HG03354 (cell line): ENCODE measurements around the gene NOP16.

ENCODE experiments used
- ATAC-seq: cut with Tn5 transposase; IDR thresholded peaks from one replicate; pipeline ENCODE4 v1.9.1; 2021; ENCODE audit warnings: mild to moderate bottlenecking; ENCODE audit not compliant: unreplicated experiment, poor library complexity, severe bottlenecking

Gene NOP16

DNA sequence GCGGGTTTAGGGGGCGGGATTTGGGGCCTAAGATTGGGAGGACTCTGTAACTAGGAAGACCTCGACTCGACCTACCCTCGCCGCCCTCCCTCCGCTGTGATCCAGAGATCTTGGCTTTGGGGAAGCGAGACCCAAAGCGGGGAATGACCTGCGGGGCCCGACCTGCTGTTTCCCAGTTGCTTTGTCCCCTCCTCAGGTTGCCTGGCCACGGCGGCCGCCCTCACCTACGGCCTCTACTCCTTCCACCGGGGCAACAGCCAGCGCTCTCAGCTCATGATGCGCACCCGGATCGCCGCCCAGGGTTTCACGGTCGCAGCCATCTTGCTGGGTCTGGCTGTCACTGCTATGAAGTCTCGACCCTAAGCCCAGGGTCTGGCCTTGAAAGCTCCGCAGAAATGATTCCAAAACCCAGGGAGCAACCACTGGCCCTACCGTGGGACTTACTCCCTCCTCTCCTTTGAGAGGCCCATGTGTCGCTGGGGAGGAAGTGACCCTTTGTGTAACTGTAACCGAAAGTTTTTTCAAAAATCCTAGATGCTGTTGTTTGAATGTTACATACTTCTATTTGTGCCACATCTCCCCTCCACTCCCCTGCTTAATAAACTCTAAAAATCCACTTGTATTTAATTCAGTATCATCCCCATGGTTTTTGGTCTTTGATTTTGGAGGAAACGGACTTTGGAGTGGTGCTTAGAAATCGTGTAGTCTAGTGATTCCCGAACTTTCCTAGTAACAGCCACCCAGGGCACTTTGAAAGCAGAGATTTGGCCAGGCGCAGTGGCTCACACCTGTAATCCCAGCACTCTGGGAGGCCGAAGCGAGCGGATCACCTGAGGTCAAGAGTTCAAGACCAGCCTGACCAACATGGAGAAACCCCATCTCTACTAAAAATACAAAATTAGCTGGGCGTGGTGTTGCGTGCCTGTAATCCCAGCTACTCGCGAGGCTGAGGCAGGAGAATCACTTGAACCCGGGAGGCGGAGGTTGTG is 1.0 kb upstream of the NOP16 start:
- ATAC-seq, result peak; percentile 40

DNA sequence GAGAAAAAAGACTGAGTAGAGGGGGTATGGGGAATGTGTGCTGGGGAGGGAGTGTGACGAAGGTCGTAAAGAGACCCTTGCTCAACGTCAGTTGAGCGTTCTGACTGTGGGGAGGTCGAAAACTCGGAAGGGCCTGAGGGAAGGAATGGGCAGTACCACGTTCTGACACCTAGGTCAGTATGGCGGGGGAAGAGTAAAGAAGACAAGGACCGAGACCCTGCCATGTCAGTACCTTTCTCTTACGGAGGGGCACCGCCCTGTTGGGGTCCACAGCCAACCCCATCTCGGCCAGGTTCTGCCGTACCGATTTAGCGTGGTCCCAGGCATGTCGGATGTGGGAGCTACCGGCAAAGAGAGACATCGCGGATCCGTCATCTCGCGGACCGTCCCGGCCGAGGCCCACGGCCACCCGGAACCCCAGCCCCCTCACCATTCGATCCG is 375 bp downstream of the NOP16 start:
- ATAC-seq, result no peak

DNA sequence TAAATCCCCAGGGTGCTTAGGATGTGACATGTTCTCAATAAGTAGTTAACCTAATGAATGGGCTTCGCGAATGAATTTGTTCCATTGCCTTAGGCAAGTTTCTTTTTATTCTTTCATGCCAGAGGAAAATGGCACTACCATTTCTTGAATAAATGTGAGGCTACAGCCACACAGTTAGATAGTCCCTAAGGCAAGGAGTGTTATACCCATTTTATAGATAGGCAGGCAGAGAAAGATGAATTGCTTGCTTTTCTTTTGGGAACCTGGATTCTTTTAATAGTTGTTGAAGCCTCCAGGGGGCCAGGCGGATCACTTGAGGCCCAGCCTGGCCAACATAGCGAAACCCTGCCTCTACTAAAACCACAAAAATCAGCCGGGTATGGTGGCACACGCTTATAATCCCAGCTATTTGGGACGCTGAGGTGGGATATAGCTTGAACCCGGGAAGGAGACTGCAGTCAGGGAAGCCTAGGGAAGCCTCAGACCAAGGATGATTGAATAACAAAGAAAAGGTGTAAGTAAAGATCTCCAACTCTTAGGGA is 943 bp downstream of the NOP16 start:
- ATAC-seq, result no peak

DNA sequence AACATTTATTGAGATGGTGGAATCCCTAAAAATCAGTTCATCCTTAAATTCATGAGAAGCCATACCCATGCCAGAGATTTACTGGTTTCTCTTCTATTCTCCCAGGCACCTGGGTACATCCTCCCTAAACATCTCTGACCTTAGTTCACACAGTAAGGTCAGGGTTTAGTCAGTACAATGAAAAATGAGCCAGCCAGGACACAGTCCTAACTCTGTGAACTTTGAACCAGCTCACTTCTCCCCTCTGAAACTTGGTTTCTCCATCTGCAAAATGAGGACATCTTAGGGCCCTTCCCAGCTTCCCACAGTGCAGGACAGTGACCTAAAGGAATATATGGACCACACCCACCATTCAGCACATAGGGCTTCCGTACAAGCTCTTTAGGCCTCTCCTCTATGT is 1.9 kb downstream of the NOP16 start:
- ATAC-seq, result no peak

DNA sequence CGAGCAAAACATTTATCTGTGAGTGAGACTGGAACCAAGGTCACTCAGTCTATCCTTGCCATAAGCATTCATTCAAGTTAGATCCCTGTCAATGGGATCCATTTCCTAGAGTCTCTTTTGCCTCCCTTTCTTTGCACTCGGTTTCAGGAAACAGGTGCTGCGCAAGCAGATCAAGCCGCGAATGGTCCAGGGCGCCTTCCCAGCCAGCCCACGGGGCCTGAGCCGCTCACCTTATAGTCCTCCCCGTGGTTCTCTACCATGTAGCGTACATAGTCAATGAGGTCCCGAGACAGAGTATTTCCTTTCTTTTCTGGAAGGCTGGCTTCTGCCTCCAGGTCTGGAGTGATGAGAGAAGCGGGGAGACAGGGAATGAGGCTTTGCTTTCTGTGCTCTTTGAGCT is 3.4 kb downstream of the NOP16 start:
- ATAC-seq, result no peak

DNA sequence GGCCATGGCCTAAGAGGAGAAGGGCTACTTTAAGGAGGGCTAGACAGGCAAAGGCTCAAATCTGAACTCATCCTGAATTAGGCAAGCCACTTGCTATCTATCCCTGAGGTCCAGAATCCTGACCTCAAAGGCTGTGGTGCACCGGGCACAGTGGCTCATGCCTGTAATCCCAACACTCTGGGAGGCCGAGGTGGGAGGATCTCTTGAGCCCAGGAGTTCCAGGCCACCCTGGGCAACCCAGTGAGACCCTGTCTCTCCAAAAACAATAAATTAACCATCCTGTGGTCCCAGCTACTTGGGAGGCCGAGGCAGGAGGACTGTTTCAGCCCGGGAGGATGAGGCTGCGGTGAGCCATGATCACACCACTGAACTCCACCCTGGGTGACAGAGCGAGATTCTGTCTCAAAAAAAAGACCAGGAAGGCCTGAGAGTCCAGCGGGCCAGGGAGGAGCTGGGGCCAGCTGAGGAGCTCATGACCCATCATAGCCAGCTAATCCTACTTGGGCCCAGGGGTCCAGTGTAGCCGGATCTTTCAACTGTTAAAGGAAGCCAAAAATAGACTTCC is 4.0 kb downstream of the NOP16 start:
- no peak for ATAC-seq

DNA sequence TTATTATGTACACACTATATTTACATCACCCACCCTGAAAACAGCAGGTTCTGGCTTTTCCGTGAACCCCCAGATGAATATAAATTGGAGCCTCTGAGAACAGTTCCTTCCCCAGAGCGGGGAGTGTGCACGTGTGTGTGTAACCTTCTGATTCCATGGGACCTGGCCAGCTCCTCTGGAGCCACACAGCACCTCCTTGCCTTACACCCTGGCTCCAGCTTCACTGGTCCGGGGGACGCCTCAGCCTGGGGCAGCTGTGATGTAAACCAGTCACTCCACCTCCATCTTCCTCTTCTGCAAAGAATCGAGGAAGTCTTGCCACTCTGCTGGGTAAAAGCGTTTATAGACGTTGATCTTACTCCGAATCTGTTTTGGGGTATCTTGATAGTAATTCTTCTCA is 4.4 kb downstream of the NOP16 start:
- ATAC-seq, result no peak

DNA sequence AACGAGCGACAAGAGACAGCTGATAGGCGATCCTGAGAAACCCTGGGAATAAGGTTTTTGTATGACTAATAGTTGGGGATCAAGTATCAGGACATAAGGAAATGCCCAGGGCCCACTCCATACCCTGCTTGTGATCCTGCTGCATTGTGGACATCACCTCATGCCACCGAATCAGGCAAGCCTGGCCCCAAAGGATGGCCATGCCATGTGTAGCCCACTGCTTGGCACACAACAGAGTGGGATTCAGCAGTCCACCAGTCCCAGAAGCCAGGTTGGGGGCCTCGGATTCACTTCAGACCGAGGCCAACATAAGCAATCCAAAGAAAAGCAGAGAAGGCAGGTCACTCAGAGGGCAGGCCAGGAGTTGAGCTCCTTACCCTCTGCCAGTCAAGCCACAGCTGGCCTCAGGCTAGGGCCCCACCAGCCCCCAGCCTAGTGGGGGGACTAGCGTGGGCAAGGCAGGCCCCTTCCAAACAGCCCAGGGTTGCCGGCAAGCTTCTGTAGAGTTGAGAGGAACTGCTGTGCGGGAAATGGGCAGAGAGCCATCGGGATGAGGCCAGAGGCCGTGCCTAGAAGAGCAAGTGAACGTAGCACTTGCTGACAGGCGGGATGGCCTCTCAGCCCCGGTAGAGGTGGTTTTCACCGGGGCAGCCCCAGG is 5.0 kb downstream of the NOP16 start:
- ATAC-seq, result no peak

DNA sequence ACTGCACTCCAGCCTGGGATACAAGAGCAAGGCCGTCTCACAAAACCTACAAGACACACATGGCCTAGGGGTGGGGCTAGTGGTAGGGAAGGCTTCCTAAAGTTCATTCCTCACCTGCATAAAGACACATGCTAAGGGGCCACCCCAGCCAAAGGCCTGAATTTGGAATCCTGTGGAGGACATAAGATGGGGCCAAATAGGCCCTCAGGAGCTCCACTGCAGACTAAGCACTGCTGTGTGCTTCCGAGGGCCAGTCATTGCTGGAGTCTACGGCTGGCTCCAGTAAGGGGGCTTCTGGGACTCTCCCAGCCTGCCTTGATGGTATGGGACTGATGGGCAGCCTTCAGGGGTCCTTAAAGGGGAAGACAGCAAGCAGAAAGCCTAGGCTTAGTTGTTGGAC is 5.7 kb downstream of the NOP16 start:
- no peak for ATAC-seq

DNA sequence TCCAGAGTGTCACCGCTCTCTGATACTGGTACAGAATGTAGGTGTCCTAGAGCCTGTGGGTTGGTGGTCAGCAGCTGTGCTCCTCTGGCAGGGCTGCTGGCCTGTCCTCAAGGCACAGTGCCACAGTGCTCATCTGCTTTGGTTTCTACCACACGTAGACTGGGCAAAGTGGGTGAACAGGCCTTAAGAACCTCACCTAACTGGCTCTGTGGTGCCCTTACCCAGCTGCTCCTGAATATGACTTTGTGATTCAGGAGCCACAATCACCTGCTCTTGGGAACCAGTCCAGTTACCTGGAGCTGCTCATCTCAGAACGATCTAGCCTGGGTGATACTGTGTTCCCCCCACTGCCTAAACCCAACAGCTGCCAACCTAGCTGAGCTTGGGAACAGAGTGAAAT is 6.4 kb downstream of the NOP16 start:
- no peak for ATAC-seq

DNA sequence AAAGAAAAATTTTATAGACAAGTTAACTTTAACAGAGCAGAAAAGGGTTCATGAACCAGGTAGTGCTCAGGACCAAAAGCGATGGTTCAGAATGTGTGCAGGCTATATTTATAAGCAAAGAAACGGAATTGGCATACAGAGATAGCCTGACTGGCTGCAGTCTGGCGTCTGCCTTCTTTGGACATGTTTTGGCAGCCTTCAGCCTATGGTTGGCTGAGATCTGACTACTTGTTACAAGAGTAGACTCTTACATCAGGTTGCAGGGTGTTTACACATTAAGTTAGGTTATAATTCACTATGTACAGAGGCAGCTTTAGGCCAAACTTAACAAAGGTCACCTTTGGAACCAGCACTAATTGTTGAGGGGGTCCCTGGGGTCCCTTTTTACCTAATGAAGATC is 7.0 kb downstream of the NOP16 start:
- no peak for ATAC-seq

DNA sequence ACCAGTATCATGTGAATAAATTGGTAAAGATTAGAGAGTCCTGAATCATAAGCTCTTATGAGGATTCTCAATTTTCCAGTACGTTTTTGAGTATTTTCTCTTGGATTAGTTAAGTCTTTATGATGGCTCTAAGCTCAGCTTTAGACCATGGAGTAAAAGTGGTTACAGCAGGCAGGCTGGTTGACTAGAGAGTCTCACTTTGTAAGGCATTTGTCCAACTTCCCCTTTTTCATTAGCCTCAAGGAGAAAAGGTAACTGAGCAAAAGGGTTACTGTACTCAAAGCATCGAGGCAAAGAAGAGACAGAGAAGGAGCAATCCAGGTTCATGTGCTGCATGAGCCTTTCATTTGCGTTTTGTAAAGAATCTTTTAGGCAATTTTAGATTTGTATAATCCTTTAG is 8.5 kb downstream of the NOP16 start:
- no peak for ATAC-seq

DNA sequence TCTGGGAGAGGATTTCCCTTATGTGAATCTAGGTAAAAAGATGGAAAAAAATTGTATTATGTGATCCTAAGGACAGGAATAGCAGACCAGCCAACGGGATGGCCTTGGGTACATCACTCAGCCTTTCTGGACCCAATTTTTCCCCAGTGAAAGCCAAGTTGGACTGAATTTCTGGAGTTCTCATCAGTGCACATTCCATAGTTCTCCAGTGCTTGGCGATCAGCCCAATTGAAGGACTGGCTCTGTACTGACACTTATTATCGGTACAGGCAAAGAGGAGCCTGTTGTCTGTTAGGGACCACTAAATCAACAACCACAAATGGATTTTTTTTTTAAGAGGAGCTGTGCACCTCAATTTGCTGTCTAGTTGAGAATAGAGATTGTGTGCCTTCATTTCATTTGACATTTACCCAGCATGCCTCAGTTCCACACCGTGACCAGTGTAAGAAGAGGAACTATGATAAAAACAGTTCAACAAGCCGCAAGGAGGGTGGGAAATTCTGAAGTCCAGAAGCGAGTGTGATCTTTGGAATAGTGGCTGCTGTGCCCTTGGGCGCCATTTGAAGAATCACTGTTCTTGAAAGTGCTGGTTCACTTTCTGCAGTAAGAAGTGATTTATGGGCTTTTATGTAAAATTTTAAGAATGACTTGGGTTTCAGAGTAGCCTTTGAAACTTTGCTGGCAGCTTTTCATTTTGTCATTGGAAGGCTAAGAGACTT is 15.1 kb downstream of the NOP16 start:
- ATAC-seq, result no peak

DNA sequence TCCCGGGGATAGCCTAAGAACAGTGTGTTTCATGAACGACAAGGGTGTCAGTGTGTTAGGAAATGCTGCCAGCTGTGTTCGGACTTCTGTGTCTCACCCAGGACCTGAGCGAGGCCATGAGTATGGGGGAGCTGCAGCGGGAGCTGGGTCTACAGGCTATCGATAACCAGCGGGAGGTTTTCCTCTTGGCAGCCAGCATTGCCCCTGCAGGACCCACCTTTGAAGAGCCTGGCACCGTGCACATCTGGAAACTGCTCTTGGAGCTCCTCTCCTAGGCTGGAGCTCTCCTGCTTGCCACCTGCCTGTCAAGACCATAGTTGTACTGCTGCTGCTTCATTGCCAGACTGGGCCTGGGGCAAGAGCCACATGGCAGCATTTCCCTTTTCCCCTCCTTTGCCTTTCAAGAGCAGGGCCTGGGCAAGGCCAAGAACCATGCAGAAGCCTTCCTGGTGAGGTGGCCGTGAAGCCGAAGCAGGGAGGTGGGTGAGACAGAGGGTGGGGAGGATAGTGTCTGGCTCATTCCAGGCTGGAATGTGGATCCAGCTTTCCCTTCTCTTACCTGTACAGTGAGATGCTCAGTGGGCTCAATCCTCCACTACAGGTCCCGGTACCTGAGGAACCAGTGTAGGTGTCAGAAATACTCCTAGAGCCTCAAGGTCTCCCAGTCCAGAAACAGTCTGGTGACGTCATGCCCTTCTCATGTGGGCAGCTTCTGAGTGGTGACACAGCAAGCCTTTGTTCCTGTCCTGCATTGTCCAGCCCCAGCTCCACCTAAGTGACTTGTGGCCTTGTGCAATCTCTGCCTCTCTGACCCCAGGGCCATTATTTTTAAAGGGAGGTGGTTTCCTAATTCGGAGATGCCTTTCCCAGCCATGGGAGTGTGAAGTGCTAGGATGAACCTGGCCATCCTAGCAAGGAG is 16.5 kb downstream of the NOP16 start:
- ATAC-seq, result no peak

DNA sequence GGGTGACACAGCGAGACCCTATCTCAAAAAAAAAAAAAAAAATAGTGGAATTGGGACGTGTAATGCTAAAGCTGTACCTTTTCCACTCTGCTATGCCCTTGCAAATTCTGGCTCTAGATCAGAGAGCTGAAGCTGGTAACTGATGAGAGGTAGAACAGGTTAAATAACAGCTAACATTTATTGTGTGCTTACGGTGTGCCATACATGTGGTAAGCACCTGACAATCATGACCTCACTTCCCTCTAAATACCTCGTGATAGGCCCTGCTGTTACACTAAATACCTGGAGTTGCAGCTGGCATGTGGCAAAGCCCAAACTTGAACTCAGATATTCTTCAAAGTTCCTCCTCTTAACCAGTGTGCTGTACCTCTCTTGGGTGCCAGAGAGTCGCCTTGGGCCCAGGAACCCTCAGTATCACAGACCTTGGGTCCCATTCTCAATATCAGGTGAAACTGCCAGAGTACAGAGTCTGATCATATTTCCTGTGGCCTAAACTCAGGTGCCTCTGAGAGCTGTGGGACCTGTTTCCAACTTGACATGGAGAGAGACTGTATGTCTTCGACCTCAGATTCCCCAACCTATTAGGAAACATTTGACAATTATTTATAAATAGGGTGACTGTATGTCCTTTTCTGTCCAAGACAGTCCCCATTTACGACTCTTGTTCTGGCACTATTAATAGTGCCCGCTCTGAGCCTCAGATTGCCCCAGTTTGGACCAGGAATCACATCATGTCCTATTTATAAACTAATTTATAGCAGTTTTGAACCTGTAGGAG is 18.3 kb downstream of the NOP16 start:
- ATAC-seq, result no peak

DNA sequence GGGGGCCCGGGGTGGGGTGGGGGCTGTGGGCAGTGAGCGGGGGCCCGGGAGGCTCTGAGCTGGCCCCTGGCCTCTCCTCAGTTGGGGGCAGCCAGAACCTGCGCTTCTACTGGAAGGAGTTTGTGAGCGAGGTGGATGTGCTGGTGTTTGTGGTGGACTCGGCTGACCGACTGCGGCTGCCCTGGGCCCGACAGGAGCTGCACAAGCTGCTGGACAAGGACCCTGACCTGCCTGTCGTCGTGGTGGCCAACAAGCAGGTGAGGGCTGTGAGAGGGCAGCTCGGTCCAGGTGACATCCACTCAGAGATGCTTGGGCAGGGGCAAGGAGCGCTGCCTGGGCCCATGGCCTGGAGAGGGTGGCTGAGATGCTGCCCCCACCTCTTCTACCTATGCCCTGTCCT is 19.7 kb downstream of the NOP16 start:
- no peak for ATAC-seq

DNA sequence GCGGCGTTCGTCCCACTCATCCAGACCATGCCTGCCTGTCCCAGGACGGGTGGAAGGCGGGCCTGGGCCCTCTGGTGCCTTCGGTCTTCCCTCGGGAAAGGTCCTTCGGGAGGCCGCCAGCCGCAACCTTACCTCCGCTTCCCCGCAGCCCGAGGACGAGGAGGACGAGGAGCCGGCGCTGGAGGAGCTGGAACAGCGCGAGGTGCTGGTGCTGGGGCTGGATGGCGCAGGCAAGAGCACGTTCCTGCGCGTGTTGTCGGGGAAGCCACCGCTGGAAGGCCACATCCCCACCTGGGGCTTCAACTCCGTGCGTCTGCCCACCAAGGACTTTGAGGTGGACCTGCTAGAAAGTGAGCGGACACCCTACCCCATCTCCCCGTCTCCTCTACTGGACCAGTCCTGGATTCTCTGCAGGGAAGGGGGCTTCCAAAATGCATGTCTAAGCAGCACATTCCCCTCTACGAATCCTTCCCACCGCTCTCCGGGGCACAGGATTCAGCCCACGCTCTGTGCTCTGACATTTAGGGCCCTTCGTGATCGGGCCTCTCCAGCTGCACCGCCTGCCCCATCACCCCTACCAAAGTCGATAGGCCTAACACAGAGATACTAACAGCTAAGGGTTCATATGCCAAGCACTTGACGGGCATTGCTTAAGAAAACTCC is 22.0 kb downstream of the NOP16 start:
- ATAC-seq, result no peak
